ENCODE data around the gene NHERF1. TPM values are rescaled to one million over a fixed set of nuclear protein-coding genes. Genes with fewer than 3 reads are reported as not detected.

The NHERF1 gene
- total RNA-seq, 1 experiment from 2014 or later, result 218 TPM

- H3K4me1 Mint-ChIP-seq (ENCODE audit: low read depth, unreplicated experiment), result peaks cover 17% of the 10 kb centered on the region
- Histone ChIP-seq H3K4me1 (peaks cover 2% of the 10 kb centered on the region; the same call in 1 of the 2 replicates), H3K4me3 (ENCODE audit: low read depth, low read length) (no peak overlapping the region), H3K9me3 (no peaks in the 10 kb centered on the region; the same call in 1 of the 2 replicates), H3K36me3 (ENCODE audit: control insufficient read depth, insufficient read depth, low read length) (no peaks in the 10 kb centered on the region), H3K27me3 (replicated peaks; ENCODE audit: control insufficient read depth, insufficient read depth, low read length) (no peaks in the 10 kb centered on the region)
- peaks cover 5% of the 10 kb centered on the region for H3K36me3 Mint-ChIP-seq (ENCODE audit: insufficient read depth, unreplicated experiment)
- H3K27me3 Mint-ChIP-seq (ENCODE audit: insufficient read depth, unreplicated experiment), result no peaks in the 10 kb centered on the region
- no peaks in the 10 kb centered on the region for H3K9me3 Mint-ChIP-seq (ENCODE audit: unreplicated experiment)
- POLR2A ChIA-PET, result no interaction called here
- no peak for DNase-seq
- intact Hi-C loops (cut with micrococcal nuclease; ENCODE audit: unreplicated experiment), result no loop called here
- TF ChIP-seq CTCF (IDR thresholded peaks at IDR 0.05; ENCODE audit: insufficient read depth in 1 of 2, low read depth in 1 of 2, low read length in 1 of 2, severe bottlenecking in 1 of 2, unreplicated experiment in 1 of 2), result no peak
- no peak overlapping the region for H3K27ac Mint-ChIP-seq (ENCODE audit: unreplicated experiment)
- no peak overlapping the region for H3K4me3 Mint-ChIP-seq (ENCODE audit: unreplicated experiment)
- BruUV-seq (replicated peaks), result no TSS peak
- CTCF ChIA-PET, result interaction anchor here (0.7 to 1.5 kb wide), 3 partner anchors 12 to 45 kb away, joined by 3 to 7 read pairs (median 4); no protein-coding TSS in a partner anchor
Measured at GRCh38 chr17:74702116-74702871, 46.1 kb upstream of the NHERF1 start.

- Mint-ChIP-seq H3K9me3 (ENCODE audit: unreplicated experiment) (no peaks in the 10 kb centered on the region), H3K27ac (ENCODE audit: unreplicated experiment) (no peak overlapping the region), H3K27me3 (ENCODE audit: insufficient read depth, unreplicated experiment) (no peaks in the 10 kb centered on the region), H3K4me1 (ENCODE audit: low read depth, unreplicated experiment) (peaks cover 17% of the 10 kb centered on the region), H3K36me3 (ENCODE audit: insufficient read depth, unreplicated experiment) (peaks cover 5% of the 10 kb centered on the region), H3K4me3 (ENCODE audit: unreplicated experiment) (no peak overlapping the region)
- H3K9me3 ChIP-seq, result no peaks in the 10 kb centered on the region; the same call in 1 of the 2 replicates
- no peak for TF ChIP-seq CTCF (IDR thresholded peaks at IDR 0.05; ENCODE audit: insufficient read depth in 1 of 2, low read depth in 1 of 2, low read length in 1 of 2, severe bottlenecking in 1 of 2, unreplicated experiment in 1 of 2)
- no peak overlapping the region for H3K4me3 ChIP-seq (ENCODE audit: low read depth, low read length)
- ChIA-PET CTCF (interaction anchor here (1.5 kb wide), 1 partner anchor 34 kb away, joined by 4 read pairs; no protein-coding TSS in a partner anchor), POLR2A (no interaction called here)
- no peaks in the 10 kb centered on the region for H3K36me3 ChIP-seq (ENCODE audit: control insufficient read depth, insufficient read depth, low read length)
- DNase-seq, result no peak
- BruUV-seq (replicated peaks), result no TSS peak
- H3K4me1 ChIP-seq, result peaks cover 4% of the 10 kb centered on the region; the same call in 1 of the 2 replicates
- intact Hi-C loops (cut with micrococcal nuclease; ENCODE audit: unreplicated experiment), result no loop called here
- no peaks in the 10 kb centered on the region for H3K27me3 ChIP-seq (replicated peaks; ENCODE audit: control insufficient read depth, insufficient read depth, low read length)
Measured at GRCh38 chr17:74703311-74703710, 45.1 kb upstream of the NHERF1 start.

- Mint-ChIP-seq H3K27me3 (ENCODE audit: insufficient read depth, unreplicated experiment) (no peaks in the 10 kb centered on the region), H3K4me1 (ENCODE audit: low read depth, unreplicated experiment) (peaks cover 17% of the 10 kb centered on the region), H3K9me3 (ENCODE audit: unreplicated experiment) (no peaks in the 10 kb centered on the region), H3K4me3 (ENCODE audit: unreplicated experiment) (no peak overlapping the region), H3K27ac (ENCODE audit: unreplicated experiment) (no peak overlapping the region), H3K36me3 (ENCODE audit: insufficient read depth, unreplicated experiment) (peaks cover 5% of the 10 kb centered on the region)
- H3K9me3 ChIP-seq, result no peaks in the 10 kb centered on the region; the same call in 1 of the 2 replicates
- BruUV-seq (replicated peaks), result no TSS peak
- DNase-seq, result no peak
- H3K36me3 ChIP-seq (ENCODE audit: control insufficient read depth, insufficient read depth, low read length), result no peaks in the 10 kb centered on the region
- intact Hi-C loops (cut with micrococcal nuclease; ENCODE audit: unreplicated experiment), result no loop called here
- peaks cover 4% of the 10 kb centered on the region; the same call in 1 of the 2 replicates for H3K4me1 ChIP-seq
- no peak for TF ChIP-seq CTCF (IDR thresholded peaks at IDR 0.05; ENCODE audit: insufficient read depth in 1 of 2, low read depth in 1 of 2, low read length in 1 of 2, severe bottlenecking in 1 of 2, unreplicated experiment in 1 of 2)
- H3K4me3 ChIP-seq (ENCODE audit: low read depth, low read length), result no peak overlapping the region
- POLR2A ChIA-PET, result no interaction called here
- CTCF ChIA-PET, result interaction anchor here (0.7 kb wide), 1 partner anchor 40 kb away, joined by 3 read pairs; no protein-coding TSS in a partner anchor
- no peaks in the 10 kb centered on the region for H3K27me3 ChIP-seq (replicated peaks; ENCODE audit: control insufficient read depth, insufficient read depth, low read length)
Measured at GRCh38 chr17:74704544-74704943, 43.9 kb upstream of the NHERF1 start.
